KBM-7 (cell line): ENCODE measurements around the gene FLNA.
A peak's percentile ranks its signal among the peaks of the same experiment; 100 is the strongest.
"Not testable (repeated sequence)": the region's sequence is repeated elsewhere in the genome, so short reads cannot be mapped to it uniquely, and the experiment has no call there.

Source experiments
- DNase-seq: peaks from one replicate; pipeline ENCODE4 v3.0.0-alpha.2; 2015
- in situ Hi-C: fragments of 300-500 bp; cut with MboI; formaldehyde crosslinking; loops from 2 replicates; pipeline ENCODE4 v1.14.3; 2020; ENCODE audit warnings: low sequenced_read_pairs, low pct_unique_long_range_greater_than_20kb, mixed read lengths

Gene FLNA

GRCh38 chrX:154374313-154375155 lies at the start of gene FLNA:
TSS of gene FLNA (minus strand) at chrX:154374634. CDS start at chrX:154371245, 3,389 bp downstream.
- peak; percentile 37 for DNase-seq
- in situ Hi-C loops: no loop called here

GRCh38 chrX:154420402-154420756 lies 45.9 kb upstream of the FLNA start:
- no peak for DNase-seq
- in situ Hi-C loops: no loop called here

DNA sequence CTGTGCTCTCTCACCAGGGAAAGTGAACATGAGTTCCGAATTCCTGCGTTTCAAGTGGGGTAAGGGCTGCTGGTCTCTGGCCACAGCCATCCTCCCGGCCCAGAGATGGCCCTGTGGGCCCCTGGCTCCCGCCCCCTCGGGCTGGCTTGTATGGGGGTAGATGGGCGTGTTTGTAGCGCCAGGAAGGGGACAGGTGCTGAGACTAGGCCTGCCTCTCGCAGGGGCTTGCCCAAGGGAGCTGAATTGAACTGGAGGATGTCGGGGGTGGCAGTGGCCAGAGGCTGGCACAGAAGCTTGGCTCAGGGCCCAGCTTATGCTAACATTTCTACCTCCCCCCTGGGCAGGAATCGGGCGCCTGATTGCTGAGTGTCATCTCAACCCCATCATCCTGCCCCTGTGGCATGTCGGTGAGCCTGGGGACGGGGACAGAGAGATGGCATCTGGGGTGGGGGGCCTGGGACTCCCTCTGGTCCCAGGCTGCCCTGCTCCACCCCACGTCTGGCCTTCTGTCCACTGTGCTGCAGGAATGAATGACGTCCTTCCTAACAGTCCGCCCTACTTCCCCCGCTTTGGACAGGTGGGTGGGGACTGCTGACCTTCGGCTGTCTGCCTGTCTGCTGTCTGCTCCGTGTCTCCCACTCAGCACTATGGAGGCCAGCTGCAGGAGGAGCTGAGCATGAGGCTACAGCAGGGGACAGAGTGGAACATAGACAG lies 45.4 kb upstream of the FLNA start:
- DNase-seq: no peak
- in situ Hi-C loops: no loop called here

- in situ Hi-C loops: no loop called here
- no peak for DNase-seq
These were observed 44.8 kb upstream of the FLNA start for GRCh38 chrX:154419189-154419588.

DNA sequence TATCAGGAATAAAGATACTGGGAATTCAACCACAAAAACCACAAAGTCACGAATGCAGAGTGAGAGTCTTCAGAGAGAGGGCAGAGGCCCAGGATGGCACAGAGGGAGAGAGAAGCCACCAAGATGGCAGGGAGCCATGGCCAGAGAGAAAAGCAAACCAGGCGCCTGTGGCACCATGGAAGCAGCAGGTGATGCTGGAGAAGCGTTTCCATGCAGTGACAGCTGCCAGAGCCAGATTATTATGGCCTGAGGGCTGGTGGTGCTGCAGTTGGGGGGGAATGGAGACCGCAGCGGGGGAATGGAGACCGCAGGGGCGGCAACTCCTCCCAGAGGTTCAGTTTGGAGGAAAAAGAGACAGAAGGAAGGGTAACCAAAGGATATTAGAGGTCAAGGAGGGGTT lies 42.7 kb upstream of the FLNA start:
- peak; percentile 58 for DNase-seq
- in situ Hi-C loops: no loop called here

DNA sequence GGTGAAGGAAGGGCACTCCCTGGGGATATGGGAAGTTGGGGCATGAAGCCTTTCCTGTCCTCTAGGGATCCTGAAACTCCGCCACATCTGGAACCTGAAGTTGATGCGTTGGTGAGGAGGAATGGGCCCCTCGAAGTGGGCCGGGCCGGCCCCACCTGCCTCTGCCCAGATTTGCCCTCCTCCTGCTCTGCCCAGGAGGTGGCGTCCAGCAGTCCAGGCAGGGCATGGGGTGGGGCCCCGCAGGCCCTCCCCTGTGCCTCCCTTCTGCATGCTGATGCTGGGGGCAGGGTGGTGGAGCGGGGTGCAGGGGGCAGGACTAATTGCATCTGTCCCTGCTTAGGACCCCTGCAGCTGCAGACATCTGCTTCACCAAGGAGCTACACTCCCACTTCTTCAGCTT lies 38.7 kb upstream of the FLNA start:
- in situ Hi-C loops: no loop called here

DNA sequence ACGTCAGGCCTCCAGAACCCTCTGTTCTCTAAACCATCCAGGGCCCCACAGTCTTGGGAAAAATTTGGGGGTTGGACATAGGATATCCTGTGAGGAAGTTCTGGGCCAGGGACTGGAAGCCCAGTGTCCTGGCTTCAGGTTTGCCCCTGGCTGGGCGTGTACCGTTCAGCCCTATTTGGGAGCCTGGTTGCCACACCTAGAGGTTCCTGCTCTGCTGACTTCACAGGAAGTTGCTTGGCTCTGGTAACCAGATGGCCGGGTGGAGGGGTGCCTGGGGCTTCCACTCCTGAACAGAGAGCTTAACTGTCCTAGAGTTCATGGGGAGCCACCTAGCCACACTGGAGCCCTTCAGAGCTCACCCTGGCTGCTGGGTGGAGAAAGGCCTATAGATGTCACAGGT lies 38.0 kb upstream of the FLNA start:
- peak; percentile 62 for DNase-seq
- in situ Hi-C loops: no loop called here

More for the DNA sequence above, 38.7 kb upstream of the FLNA start:
- no peak for DNase-seq

DNA sequence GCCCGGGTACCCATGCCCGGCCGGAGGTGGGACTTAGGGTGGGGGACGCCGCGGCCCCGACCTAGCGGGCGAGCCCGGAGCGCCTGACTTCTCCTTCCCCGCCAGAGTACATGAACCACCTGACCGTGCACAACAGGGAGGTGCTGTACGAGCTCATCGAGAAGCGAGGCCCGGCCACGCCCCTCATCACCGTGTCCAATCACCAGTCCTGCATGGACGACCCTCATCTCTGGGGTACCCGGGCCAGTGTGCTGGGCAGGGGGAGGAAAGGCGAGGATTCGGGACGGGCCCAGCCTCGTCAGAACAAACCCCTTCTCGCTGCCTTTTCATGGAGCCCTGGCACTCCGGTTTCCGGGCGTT lies 37.5 kb upstream of the FLNA start:
- in situ Hi-C loops: no loop called here

GRCh38 chrX:154409222-154409871 lies 34.9 kb upstream of the FLNA start, which contains the start of gene DNASE1L1:
TSS of gene DNASE1L1 (minus strand) at chrX:154409254. CDS start at chrX:154405568, 3,686 bp downstream.
- DNase-seq: peak; percentile 95
- in situ Hi-C loops: no loop called here

More for the DNA sequence above, 37.5 kb upstream of the FLNA start:
- peak; percentile 55 for DNase-seq

GRCh38 chrX:154408659-154409221 lies 34.3 kb upstream of the FLNA start:
- in situ Hi-C loops: no loop called here
- no peak for DNase-seq

DNA sequence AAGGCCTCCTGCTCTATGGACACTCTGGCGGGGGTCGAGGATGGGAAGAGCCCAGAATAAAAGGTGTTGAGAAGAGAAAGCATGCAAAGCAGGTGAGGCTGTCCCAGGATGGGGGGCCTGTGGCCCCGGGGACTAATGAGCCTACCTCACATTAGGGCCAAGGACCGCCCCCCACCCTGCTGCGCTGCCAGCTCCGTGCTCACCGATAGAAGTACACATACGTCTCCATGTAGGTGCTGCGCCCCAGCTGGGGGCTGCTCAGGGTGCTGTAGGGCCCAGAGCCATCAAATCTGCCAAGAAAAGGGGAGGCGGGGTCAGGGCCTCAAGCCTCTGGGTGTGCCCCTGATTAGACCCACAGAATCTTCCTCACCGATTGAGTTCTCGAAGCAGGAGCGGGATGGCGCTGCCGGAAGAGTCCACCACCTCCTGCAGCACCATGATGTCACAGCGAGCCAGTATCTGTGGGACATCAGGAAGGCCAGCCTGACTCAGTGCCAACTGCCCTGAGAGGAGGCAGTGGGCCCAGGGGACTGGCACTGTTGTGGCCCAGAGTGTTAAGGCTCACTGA lies 30.3 kb upstream of the FLNA start:
- in situ Hi-C loops: no loop called here
- no peak for DNase-seq

GRCh38 chrX:154403858-154404257 lies 29.4 kb upstream of the FLNA start:
- DNase-seq: no peak
- in situ Hi-C loops: no loop called here

- in situ Hi-C loops: no loop called here
These were observed 28.8 kb upstream of the FLNA start for GRCh38 chrX:154403192-154403591.

GRCh38 chrX:154402622-154403127 lies 28.2 kb upstream of the FLNA start:
- in situ Hi-C loops: no loop called here

More at GRCh38 chrX:154403192-154403591, 28.8 kb upstream of the FLNA start:
- DNase-seq: no peak

DNA sequence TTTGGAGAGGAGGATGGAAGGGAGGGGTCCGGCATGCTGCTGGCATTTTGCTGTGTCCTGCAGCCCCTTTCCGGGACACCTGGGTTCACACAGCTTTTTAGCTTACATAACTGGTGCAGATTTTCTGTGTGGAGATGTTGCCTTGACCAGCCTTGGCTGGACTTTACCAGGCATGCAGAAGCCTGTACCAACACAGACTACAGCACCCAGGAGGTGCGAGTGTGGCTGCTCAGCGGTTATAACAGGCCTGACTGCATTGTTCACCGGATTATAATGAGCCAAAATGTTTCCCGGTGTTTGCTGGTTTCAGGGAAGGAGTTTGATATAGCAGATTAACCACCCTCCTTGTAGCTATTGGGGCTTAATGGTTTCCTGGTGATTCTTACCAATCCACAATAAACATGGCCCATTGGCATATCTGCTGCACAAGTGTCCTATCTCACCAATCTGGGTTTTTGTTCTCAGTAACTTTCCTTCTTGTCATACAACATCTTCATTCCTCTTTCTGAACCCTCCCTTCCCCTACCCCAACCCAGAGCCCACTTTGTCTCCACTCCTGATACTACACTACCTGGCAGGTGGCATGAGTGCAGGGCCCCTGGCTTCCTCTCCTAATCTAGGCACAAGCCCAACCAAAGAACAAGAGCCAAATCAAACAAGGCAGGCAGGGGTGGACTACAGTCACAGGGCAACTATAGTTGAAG lies 27.6 kb upstream of the FLNA start:
- DNase-seq: peak; percentile 67
- in situ Hi-C loops: no loop called here

More at GRCh38 chrX:154402622-154403127, 28.2 kb upstream of the FLNA start:
- no peak for DNase-seq

DNA sequence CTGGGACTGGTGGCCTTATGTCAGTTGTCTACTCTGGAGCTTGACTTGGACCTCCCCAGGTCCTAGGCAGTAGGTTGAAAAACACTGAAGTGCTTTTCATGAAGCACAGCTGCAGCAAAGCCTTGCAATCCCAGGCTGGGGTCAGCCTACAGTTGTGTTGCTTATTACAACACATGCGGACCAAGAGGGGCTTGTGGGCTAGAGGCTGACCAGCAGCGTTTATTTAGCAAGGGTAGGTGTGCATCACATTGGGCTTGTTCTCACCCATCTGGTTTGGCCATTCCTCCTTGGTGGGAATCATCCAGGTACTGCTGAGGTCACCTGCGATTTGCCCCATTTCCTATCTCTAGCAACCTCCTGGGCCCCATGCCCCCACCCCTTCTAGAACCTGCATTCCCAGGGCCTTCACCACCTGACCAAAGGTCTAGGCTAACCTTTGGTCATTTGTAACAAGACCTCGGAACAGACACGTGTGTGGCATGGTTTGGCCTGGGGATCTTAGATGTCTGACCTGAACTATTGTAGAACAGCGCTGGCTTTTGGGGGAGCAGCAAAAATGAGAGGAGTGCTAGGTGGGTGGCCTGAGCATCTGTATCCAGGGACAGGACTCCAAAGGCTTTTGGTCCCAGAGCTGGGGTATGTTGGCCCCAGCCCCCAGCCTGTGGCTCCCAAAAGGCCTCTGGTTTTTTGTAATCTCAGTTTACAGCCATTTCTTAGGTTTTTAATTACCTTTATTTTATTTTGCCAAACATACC lies 26.8 kb upstream of the FLNA start:
- DNase-seq: peak; percentile 66
- in situ Hi-C loops: no loop called here

- in situ Hi-C loops, DNase-seq: not testable (repeated sequence)
These were observed 26.0 kb upstream of the FLNA start for GRCh38 chrX:154400369-154400817.
